Natural killer cell treated with Interleukin-12 subunit alpha and Interleukin-12 subunit beta and Interleukin-15 and Interleukin-18, amount 100 ng/mL, for 72 hours (primary cell): Measurements from ENCODE around the gene SMIM10L1. TPM values are rescaled to one million over a fixed set of nuclear protein-coding genes. Genes with fewer than 3 reads are reported as not detected.

Experiments used
- ATAC-seq, 2 donors: fragments of 150-1000 bp; cut with Tn5 transposase in 1 of 2; sonication (Bioruptor Pico), chemical (Tn5 transposase) in 1 of 2; 2 replicates each; pipeline ENCODE4 v1.10.0; 2021
- DNase-seq: peaks from one replicate; pipeline ENCODE4 v3.0.0; 2022; ENCODE audit warnings: low spot score
- H3K27ac Mint-ChIP-seq, 2 donors: 1 replicate in 1 of 2; 2 replicates in 1 of 2; pipeline ENCODE4 v1.8.0; 2022; ENCODE audit warnings: mixed read lengths in 2 of 2, mild to moderate bottlenecking in 1 of 2, moderate library complexity in 1 of 2
- H3K27me3 Mint-ChIP-seq, 2 donors: 1 replicate in 1 of 2; 2 replicates in 1 of 2; pipeline ENCODE4 v1.8.0; 2022; ENCODE audit warnings: mixed read lengths in 2 of 2
- H3K36me3 Mint-ChIP-seq: one replicate; pipeline ENCODE4 v1.8.0; 2022; ENCODE audit warnings: mixed read lengths
- H3K4me1 Mint-ChIP-seq, 2 donors: 1 replicate in 1 of 2; 2 replicates in 1 of 2; pipeline ENCODE4 v1.8.0; 2022; ENCODE audit warnings: low read depth in 2 of 2, mixed read lengths in 2 of 2, mild to moderate bottlenecking in 1 of 2
- H3K4me3 Mint-ChIP-seq: one replicate; pipeline ENCODE4 v1.8.0; 2022; ENCODE audit warnings: mixed read lengths
- H3K9me3 Mint-ChIP-seq: 2 replicates; pipeline ENCODE4 v1.8.0; 2022; ENCODE audit warnings: mixed read lengths
- total RNA-seq, 2 donors: library from RNA; stranded (reverse); gene quantifications; one replicate each; pipeline ENCODE4 v1.2.3, GENCODE V29; 2022

SMIM10L1 gene
- 1 to 10 TPM; 8.8 to 9.4 TPM for total RNA-seq

- peak within 1 kb of the TSS; percentile 98 for H3K4me3 Mint-ChIP-seq
- peak within 1 kb of the TSS; percentile 97 to 99 for H3K27ac Mint-ChIP-seq
- ATAC-seq (peak; percentile 99), DNase-seq (peak; percentile 93)
- peaks cover 36% of the 10 kb centered on the region for H3K36me3 Mint-ChIP-seq
- no peaks in the 10 kb centered on the region for H3K9me3 Mint-ChIP-seq
- peaks cover 46 to 57% of the 10 kb centered on the region in 2 donors for H3K4me1 Mint-ChIP-seq
- no peaks in the 10 kb centered on the region for H3K27me3 Mint-ChIP-seq
These were observed at the start of gene SMIM10L1 for GRCh38 chr12:11171145-11171968. Gene SMIM10L1 (plus strand): TSS chr12:11171194. CDS start chr12:11171357, 163 bp downstream.

GRCh38 chr12:11130382-11130781, 40.6 kb upstream of the SMIM10L1 start:
- no peaks in the 10 kb centered on the region for H3K27me3 Mint-ChIP-seq
- no peak overlapping the region for H3K4me3 Mint-ChIP-seq
- no peaks in the 10 kb centered on the region for H3K36me3 Mint-ChIP-seq
- H3K9me3 Mint-ChIP-seq: no peaks in the 10 kb centered on the region
- peaks cover 13 to 18% of the 10 kb centered on the region in 2 donors for H3K4me1 Mint-ChIP-seq
- no peak overlapping the region for H3K27ac Mint-ChIP-seq
- no peak for DNase-seq
- no peak for ATAC-seq

- Mint-ChIP-seq H3K27me3 (no peaks in the 10 kb centered on the region), H3K4me3 (no peak overlapping the region), H3K36me3 (no peaks in the 10 kb centered on the region), H3K9me3 (no peaks in the 10 kb centered on the region), H3K4me1 (peaks cover 16 to 18% of the 10 kb centered on the region in 2 donors), H3K27ac (no peak overlapping the region)
- no peak for ATAC-seq
- DNase-seq: no peak
These were observed 40.0 kb upstream of the SMIM10L1 start for GRCh38 chr12:11130999-11131398.

- ATAC-seq: no peak
- Mint-ChIP-seq H3K27ac (no peak overlapping the region), H3K4me1 (peaks cover 18 to 28% of the 10 kb centered on the region in 2 donors), H3K27me3 (no peaks in the 10 kb centered on the region), H3K9me3 (no peaks in the 10 kb centered on the region), H3K36me3 (no peaks in the 10 kb centered on the region), H3K4me3 (no peak overlapping the region)
- no peak for DNase-seq
These were observed 37.8 kb upstream of the SMIM10L1 start for GRCh38 chr12:11133162-11133561.

GRCh38 chr12:11133816-11134215, 37.2 kb upstream of the SMIM10L1 start:
- H3K4me1 Mint-ChIP-seq: peaks cover 18 to 28% of the 10 kb centered on the region in 2 donors
- no peak overlapping the region for H3K27ac Mint-ChIP-seq
- H3K27me3 Mint-ChIP-seq: no peaks in the 10 kb centered on the region

GRCh38 chr12:11134305-11134704, 36.7 kb upstream of the SMIM10L1 start, which contains the start of gene TAS2R30:
Gene TAS2R30 (minus strand): TSS chr12:11134644. CDS start chr12:11134244, 400 bp downstream.
- ATAC-seq: no peak
- Mint-ChIP-seq H3K27ac (no peak within 1 kb of the TSS), H3K36me3 (no peaks in the 10 kb centered on the region), H3K9me3 (no peaks in the 10 kb centered on the region), H3K4me3 (no peak within 1 kb of the TSS), H3K27me3 (no peaks in the 10 kb centered on the region), H3K4me1 (peaks cover 18 to 28% of the 10 kb centered on the region in 2 donors)
- no peak for DNase-seq

More at GRCh38 chr12:11133816-11134215, 37.2 kb upstream of the SMIM10L1 start:
- Mint-ChIP-seq H3K9me3 (no peaks in the 10 kb centered on the region), H3K4me3 (no peak overlapping the region), H3K36me3 (no peaks in the 10 kb centered on the region)
- no peak for DNase-seq
- no peak for ATAC-seq

- DNase-seq (no peak), ATAC-seq (no peak)
- H3K36me3 Mint-ChIP-seq: no peaks in the 10 kb centered on the region
- no peak overlapping the region for H3K4me3 Mint-ChIP-seq
- no peaks in the 10 kb centered on the region for H3K9me3 Mint-ChIP-seq
- H3K27ac Mint-ChIP-seq: no peak overlapping the region
- H3K27me3 Mint-ChIP-seq: no peaks in the 10 kb centered on the region
- H3K4me1 Mint-ChIP-seq: peaks cover 18 to 28% of the 10 kb centered on the region in 2 donors
These were observed 34.9 kb upstream of the SMIM10L1 start for GRCh38 chr12:11136075-11136474.

- Mint-ChIP-seq H3K9me3 (peaks cover 5% of the 10 kb centered on the region), H3K27me3 (no peaks in the 10 kb centered on the region), H3K4me1 (peaks cover 18 to 19% of the 10 kb centered on the region in 2 donors), H3K27ac (no peak overlapping the region), H3K4me3 (no peak overlapping the region), H3K36me3 (peaks cover 17% of the 10 kb centered on the region)
- DNase-seq (no peak), ATAC-seq (no peak)
These were observed 27.6 kb upstream of the SMIM10L1 start for GRCh38 chr12:11143352-11143751.

GRCh38 chr12:11144297-11144696, 26.7 kb upstream of the SMIM10L1 start:
- no peak overlapping the region for H3K4me3 Mint-ChIP-seq
- no peaks in the 10 kb centered on the region for H3K27me3 Mint-ChIP-seq
- ATAC-seq (no peak), DNase-seq (no peak)
- H3K36me3 Mint-ChIP-seq: peaks cover 21% of the 10 kb centered on the region
- H3K9me3 Mint-ChIP-seq: peaks cover 5% of the 10 kb centered on the region
- H3K4me1 Mint-ChIP-seq: peaks cover 19 to 21% of the 10 kb centered on the region in 2 donors
- H3K27ac Mint-ChIP-seq: no peak overlapping the region

GRCh38 chr12:11147420-11147819, 23.6 kb upstream of the SMIM10L1 start:
- DNase-seq (no peak), ATAC-seq (no peak)
- Mint-ChIP-seq H3K9me3 (peaks cover 5% of the 10 kb centered on the region), H3K36me3 (peaks cover 32% of the 10 kb centered on the region), H3K27ac (peak overlapping the region in 1 of 2 donors; percentile 29), H3K4me1 (peaks cover 20 to 21% of the 10 kb centered on the region in 2 donors), H3K4me3 (no peak overlapping the region), H3K27me3 (no peaks in the 10 kb centered on the region)

- Mint-ChIP-seq H3K4me3 (no peak overlapping the region), H3K36me3 (peaks cover 22% of the 10 kb centered on the region), H3K27ac (no peak overlapping the region), H3K27me3 (no peaks in the 10 kb centered on the region), H3K9me3 (no peaks in the 10 kb centered on the region), H3K4me1 (peaks cover 19 to 24% of the 10 kb centered on the region in 2 donors)
- DNase-seq (no peak), ATAC-seq (no peak)
These were observed 20.2 kb upstream of the SMIM10L1 start for GRCh38 chr12:11150832-11151231.

- Mint-ChIP-seq H3K4me3 (no peak overlapping the region), H3K27ac (no peak overlapping the region), H3K36me3 (peaks cover 30% of the 10 kb centered on the region), H3K27me3 (no peaks in the 10 kb centered on the region), H3K9me3 (peaks cover 4% of the 10 kb centered on the region), H3K4me1 (peaks cover 25 to 31% of the 10 kb centered on the region in 2 donors)
- DNase-seq: no peak
- ATAC-seq: no peak
These were observed 18.3 kb upstream of the SMIM10L1 start for GRCh38 chr12:11152725-11153124.

- Mint-ChIP-seq H3K27ac (no peak overlapping the region), H3K36me3 (peaks cover 26% of the 10 kb centered on the region), H3K4me1 (peaks cover 28 to 31% of the 10 kb centered on the region in 2 donors), H3K4me3 (no peak overlapping the region), H3K27me3 (no peaks in the 10 kb centered on the region), H3K9me3 (peaks cover 4% of the 10 kb centered on the region)
- ATAC-seq (no peak), DNase-seq (no peak)
These were observed 16.5 kb upstream of the SMIM10L1 start for GRCh38 chr12:11154400-11154925.

- peaks cover 32 to 36% of the 10 kb centered on the region in 2 donors for H3K4me1 Mint-ChIP-seq
- H3K4me3 Mint-ChIP-seq: no peak overlapping the region
- H3K27ac Mint-ChIP-seq: no peak overlapping the region
- no peaks in the 10 kb centered on the region for H3K27me3 Mint-ChIP-seq
- H3K9me3 Mint-ChIP-seq: peaks cover 4% of the 10 kb centered on the region
- DNase-seq (no peak), ATAC-seq (no peak)
- peaks cover 22% of the 10 kb centered on the region for H3K36me3 Mint-ChIP-seq
These were observed 12.0 kb upstream of the SMIM10L1 start for GRCh38 chr12:11158885-11159444.
